ENCODE results near the gene YEATS2.
"Not testable (repeated sequence)": the region's sequence is repeated elsewhere in the genome, so short reads cannot be mapped to it uniquely, and the experiment has no call there.

Gene YEATS2

GRCh38 chr3:183776451-183776850 lies 78.9 kb downstream of the YEATS2 start:
- not testable (repeated sequence) for DNase-seq (ENCODE audit: low spot score)

- no peak for DNase-seq (ENCODE audit: low spot score)
Observed at GRCh38 chr3:183777016-183777618, 79.5 kb downstream of the YEATS2 start.

- DNase-seq (ENCODE audit: low spot score) = no peak
Observed at GRCh38 chr3:183779896-183780465, 82.4 kb downstream of the YEATS2 start.

GRCh38 chr3:183781246-183781645 lies 83.6 kb downstream of the YEATS2 start:
- DNase-seq (ENCODE audit: low spot score) = no peak

GRCh38 chr3:183782576-183783276 lies 85.1 kb downstream of the YEATS2 start:
- no peak for DNase-seq (ENCODE audit: low spot score)

GRCh38 chr3:183784503-183784902 lies 86.9 kb downstream of the YEATS2 start:
- DNase-seq (ENCODE audit: low spot score) = not testable (repeated sequence)

- no peak for DNase-seq (ENCODE audit: low spot score)
Observed at GRCh38 chr3:183789826-183790225, 92.2 kb downstream of the YEATS2 start.

GRCh38 chr3:183790700-183791099 lies 93.1 kb downstream of the YEATS2 start:
- DNase-seq (ENCODE audit: low spot score) = no peak

GRCh38 chr3:183792976-183793375 lies 95.4 kb downstream of the YEATS2 start:
- DNase-seq (ENCODE audit: low spot score) = no peak

- no peak for DNase-seq (ENCODE audit: low spot score)
Observed at GRCh38 chr3:183794452-183794851, 96.9 kb downstream of the YEATS2 start.

GRCh38 chr3:183796372-183796771 lies 98.8 kb downstream of the YEATS2 start:
- no peak for DNase-seq (ENCODE audit: low spot score)

GRCh38 chr3:183797996-183798395 lies 100.4 kb downstream of the YEATS2 start:
- DNase-seq (ENCODE audit: low spot score) = no peak

GRCh38 chr3:183799461-183799860 lies 101.9 kb downstream of the YEATS2 start:
- DNase-seq (ENCODE audit: low spot score) = no peak

GRCh38 chr3:183800243-183800863 lies 102.8 kb downstream of the YEATS2 start:
- DNase-seq (ENCODE audit: low spot score) = no peak

GRCh38 chr3:183801601-183802000 lies 104.0 kb downstream of the YEATS2 start:
- no peak for DNase-seq (ENCODE audit: low spot score)

GRCh38 chr3:183802989-183803388 lies 105.4 kb downstream of the YEATS2 start:
- DNase-seq (ENCODE audit: low spot score) = no peak

- no peak for DNase-seq (ENCODE audit: low spot score)
Observed at GRCh38 chr3:183807209-183807728, 109.7 kb downstream of the YEATS2 start.

GRCh38 chr3:183807881-183808280 lies 110.3 kb downstream of the YEATS2 start:
- no peak for DNase-seq (ENCODE audit: low spot score)

GRCh38 chr3:183808355-183808754 lies 110.8 kb downstream of the YEATS2 start:
- DNase-seq (ENCODE audit: low spot score) = no peak

GRCh38 chr3:183809270-183809669 lies 111.7 kb downstream of the YEATS2 start:
- no peak for DNase-seq (ENCODE audit: low spot score)

GRCh38 chr3:183810643-183811594 lies 113.3 kb downstream of the YEATS2 start:
- DNase-seq (ENCODE audit: low spot score) = no peak

- no peak for DNase-seq (ENCODE audit: low spot score)
Observed at GRCh38 chr3:183811638-183812037, 114.0 kb downstream of the YEATS2 start.
